Activated CD4-positive, alpha-beta T cell treated with anti-CD3 and anti-CD28 coated beads for 24 hours (primary cell): Measurements from ENCODE around the gene AP4E1.
"Not testable (repeated sequence)": the region's sequence is repeated elsewhere in the genome, so short reads cannot be mapped to it uniquely, and the experiment has no call there.

Experiments
- DNase-seq, 2 donors: peaks; one replicate each; pipeline ENCODE4 v3.0.0-alpha.2; 2020; ENCODE audit warnings: low read depth in 2 of 2

AP4E1 gene

DNA sequence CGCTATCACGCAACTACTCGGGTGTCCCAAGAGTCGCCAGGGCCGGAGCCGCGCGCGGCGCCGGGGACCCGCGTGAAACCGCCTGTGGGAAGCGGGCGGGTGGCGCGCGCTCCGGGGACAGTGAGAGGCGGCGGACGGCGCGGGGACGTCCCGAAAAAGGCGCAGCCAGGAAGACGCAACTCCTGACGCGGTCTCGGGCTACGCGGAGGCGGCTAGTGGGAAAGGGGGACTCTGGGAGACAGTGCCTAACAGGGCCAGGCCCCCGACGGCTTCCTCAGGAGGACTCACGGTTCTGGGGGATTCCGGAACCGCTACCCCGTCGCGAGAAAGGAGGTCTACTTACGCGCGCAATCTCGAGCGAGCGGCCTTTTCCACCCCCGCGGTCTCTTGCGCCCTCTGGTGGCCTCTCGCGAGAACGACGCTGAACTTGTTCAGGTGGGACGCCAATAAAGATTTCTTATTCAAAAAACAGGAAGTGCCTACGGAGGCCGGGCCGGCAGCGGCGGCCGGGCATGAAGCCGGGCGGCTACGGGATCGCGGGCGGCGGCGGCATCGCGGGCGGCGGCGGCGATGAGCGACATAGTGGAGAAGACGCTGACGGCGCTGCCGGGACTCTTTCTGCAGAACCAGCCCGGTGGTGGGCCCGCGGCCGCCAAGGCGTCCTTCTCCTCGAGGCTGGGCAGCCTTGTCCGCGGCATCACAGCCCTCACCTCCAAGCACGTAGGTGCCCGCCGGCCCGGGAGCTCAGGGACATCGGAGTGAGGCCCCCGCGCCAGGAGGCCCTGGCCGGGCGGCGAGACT, at the start of gene AP4E1:
Gene AP4E1 (plus strand): TSS at position 475 of the 801 bp plus-strand sequence. CDS start 96 bp downstream, at position 571.
- DNase-seq = peak; percentile 85 to 92

DNA sequence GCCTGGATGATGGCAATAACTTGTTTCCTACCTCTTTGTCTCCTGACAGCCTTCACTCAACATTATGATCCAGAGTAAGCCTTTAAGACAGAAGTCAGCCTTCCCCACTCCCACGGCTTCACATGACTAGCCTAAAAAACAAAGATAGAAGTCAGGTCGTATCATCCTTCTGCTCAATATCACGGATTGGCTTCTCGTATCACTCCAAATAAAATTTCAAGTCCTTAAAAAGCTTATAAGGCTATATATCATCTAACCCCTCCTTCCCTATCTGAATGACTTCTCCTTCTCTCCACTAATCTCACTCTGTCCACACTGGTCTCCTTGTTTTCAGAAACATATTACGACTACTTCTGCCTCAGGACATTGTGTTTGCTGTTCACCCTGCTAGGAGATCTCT, 47.7 kb upstream of the AP4E1 start:
- DNase-seq = no peak

GRCh38 chr15:50862553-50862952, 45.9 kb upstream of the AP4E1 start:
- no peak for DNase-seq

- no peak for DNase-seq
Measured at GRCh38 chr15:50864873-50865272, 43.6 kb upstream of the AP4E1 start.

- no peak for DNase-seq
Measured at GRCh38 chr15:50865515-50866353, 42.7 kb upstream of the AP4E1 start.

GRCh38 chr15:50871832-50872231, 36.7 kb upstream of the AP4E1 start:
- DNase-seq = no peak

GRCh38 chr15:50872832-50873426, 35.6 kb upstream of the AP4E1 start:
- DNase-seq = no peak

GRCh38 chr15:50873935-50874361, 34.5 kb upstream of the AP4E1 start:
- no peak for DNase-seq

DNA sequence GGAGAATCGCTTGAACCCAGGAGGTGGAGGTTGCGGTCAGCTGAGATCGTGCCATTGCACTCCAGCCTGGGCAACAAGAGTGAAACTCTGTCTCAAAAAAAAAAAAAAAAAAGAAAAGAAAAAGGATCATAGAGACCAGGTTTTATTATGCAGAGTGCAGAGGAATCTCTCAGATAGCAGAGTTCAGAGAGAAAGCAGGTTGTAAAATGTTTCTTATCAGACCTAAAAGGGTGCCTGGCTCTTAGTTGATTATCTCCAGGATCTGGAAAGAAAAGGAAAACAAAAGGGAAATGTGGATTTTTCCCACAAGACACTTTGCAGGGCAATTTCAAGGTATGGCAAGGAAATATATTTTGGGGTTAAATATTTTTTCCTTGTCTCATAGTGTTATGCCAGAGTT, 33.2 kb upstream of the AP4E1 start:
- DNase-seq = not testable (repeated sequence)

- DNase-seq = no peak
Measured at GRCh38 chr15:50876260-50876988, 32.1 kb upstream of the AP4E1 start.

DNA sequence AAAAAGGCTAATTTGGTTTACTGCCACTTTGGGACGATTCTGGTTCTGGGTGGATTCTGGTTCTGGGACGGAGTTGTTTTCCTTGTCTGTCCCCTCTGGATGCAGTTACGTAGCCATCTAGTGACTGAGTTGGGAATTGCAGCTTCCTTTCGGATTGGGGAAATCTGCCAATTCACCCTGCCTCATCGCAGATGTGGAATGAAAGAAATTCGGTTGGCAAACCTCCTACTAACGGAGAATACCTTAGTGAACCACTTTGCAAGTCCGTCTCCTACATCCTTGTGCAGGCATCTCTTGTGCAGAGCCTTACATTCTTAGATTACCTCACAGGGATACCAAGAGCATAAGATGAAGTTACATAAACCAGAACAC, 31.5 kb upstream of the AP4E1 start:
- DNase-seq = peak; percentile 42 to 74

GRCh38 chr15:50879016-50879617, 29.4 kb upstream of the AP4E1 start:
- DNase-seq = no peak

DNA sequence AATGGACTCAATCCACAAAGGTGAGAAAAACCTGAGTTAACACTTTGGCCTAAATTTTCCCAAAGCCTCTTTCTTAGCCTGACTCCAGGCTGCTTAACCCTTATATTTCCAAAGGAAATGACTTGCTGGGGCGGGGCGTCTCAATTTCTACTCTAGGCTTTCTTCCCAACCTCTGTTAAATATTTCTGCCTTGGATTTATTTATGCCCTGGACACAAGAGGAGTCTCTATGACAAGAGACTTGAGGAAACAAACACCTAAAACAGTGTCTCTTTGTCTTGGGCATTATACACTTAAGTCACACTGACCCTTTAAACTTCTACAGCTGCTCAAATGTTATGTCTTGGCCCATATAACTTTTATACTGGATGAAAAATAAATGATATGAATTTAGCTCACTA, 28.3 kb upstream of the AP4E1 start:
- no peak for DNase-seq

DNA sequence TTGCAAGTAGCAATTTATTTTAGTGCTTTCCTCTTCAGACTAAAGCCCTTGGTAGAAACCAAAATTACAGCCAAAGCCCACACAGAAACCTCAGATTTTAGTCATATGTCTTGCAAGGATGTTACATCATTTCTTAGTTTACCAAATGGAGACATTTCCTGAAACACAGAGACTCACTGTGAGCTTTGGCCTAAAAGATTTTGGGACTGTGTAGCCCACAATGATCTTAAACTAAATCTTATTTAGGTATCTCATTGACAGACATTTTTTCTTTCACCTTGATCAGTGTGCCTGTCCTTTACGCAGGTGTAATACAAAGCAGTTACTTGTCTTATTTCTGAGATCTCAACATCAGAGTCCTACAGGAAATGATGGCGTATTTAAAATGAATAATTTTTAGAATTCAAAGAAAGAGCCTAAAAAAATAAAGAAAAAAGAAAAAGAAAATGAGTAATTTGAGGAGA, 27.8 kb upstream of the AP4E1 start:
- no peak for DNase-seq

- no peak for DNase-seq
Measured at GRCh38 chr15:50881121-50882048, 27.1 kb upstream of the AP4E1 start.

- DNase-seq = no peak
Measured at GRCh38 chr15:50883903-50884302, 24.6 kb upstream of the AP4E1 start.

DNA sequence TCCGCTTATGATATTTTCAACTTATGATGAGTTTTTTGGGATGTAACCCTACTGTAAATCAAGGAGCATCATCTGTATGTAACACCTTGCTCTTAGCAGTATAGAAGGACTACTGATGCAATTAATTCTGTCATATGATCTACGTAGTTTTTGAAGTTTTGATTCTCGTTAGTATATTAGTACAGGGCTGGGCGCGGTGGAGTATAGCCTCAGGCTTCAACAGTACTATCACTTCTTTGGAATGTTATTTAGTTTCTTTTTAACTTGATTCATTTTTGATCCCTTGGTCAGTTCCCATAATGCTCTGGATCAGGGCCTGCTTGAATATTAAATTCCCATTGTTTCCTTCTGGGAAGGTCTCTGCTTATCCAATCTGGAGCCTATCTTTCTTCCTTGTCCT, 23.9 kb upstream of the AP4E1 start:
- DNase-seq = no peak

DNA sequence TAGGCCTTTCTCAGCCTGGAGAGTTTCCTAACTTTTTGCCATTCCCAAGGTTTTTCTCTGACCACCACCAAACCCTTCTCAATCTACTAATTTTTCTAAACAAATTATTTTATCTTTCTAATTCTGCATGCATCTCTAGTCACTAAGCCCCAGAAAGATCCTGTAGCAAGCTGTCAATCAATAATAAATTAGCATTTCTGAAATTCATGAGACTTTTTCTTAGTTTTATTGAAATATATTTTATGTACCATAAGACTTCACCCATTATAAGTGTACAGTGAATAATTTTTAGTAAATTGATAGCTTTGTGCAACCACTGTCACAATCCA, 22.4 kb upstream of the AP4E1 start:
- DNase-seq = no peak

- no peak for DNase-seq
Measured at GRCh38 chr15:50886611-50887345, 21.7 kb upstream of the AP4E1 start.

GRCh38 chr15:50888054-50888453, 20.4 kb upstream of the AP4E1 start:
- DNase-seq = no peak
